Mucosa of descending colon (tissue), 3 donors: ENCODE data around the gene KLHL15. TPM values are rescaled to one million over a fixed set of nuclear protein-coding genes. Genes with fewer than 3 reads are reported as not detected.

Experiments used
- ATAC-seq: fragments of 200-7000 bp; cut with Tn5 transposase; one replicate; pipeline ENCODE4 v1.9.1; 2020; ENCODE audit warnings: mild to moderate bottlenecking, moderate library complexity
- DNase-seq, 3 donors: peaks; one replicate each; pipeline ENCODE4 v3.0.0-alpha.2; 2020
- H3K36me3 ChIP-seq: fragments of 200-600 bp; one replicate; pipeline ENCODE4 v1.8.0; 2021; ENCODE audit warnings: low read depth, mild to moderate bottlenecking
- H3K4me1 ChIP-seq: fragments of 200-600 bp; one replicate; pipeline ENCODE4 v1.8.0; 2021; ENCODE audit warnings: low read depth, mild to moderate bottlenecking
- H3K4me3 ChIP-seq: fragments of 200-600 bp; one replicate; pipeline ENCODE4 v1.8.0; 2021; ENCODE audit warnings: mild to moderate bottlenecking
- H3K9me3 ChIP-seq: fragments of 200-600 bp; one replicate; pipeline ENCODE4 v1.8.0; 2021; ENCODE audit warnings: mild to moderate bottlenecking
- CTCF ChIP-seq: fragments of 200-600 bp; IDR thresholded peaks from one replicate; pipeline ENCODE4 v1.8.0; 2022; ENCODE audit warnings: antibody characterized with exemption, mild to moderate bottlenecking
- intact Hi-C, 2 donors: fragments of 100-400 bp; cut with DNase I in 1 of 2; cut with micrococcal nuclease in 1 of 2; formaldehyde crosslinking; loops; one replicate each; pipeline versions ENCODE4 v1.11.0 to v1.11.1; 2022; cut with DNase I, micrococcal nuclease
- total RNA-seq, 3 donors: library from RNA; stranded (reverse); fragmentation: NEBNext Ultra II Directional in 2 of 3; extraction: Animal tissue kit (Norgen Biotek cat#: 25700) in 2 of 3; gene quantifications; one replicate each; pipeline versions ENCODE4 v1.2.1 to v1.2.4, GENCODE V29; 2021 to 2023
- donor health status: DM: no; HTN: no; CAD: no; lungs with moderate emphysema.
- donor health status: DM: no; HTN: no; CAD: no.
- donor health status: DM: no; HTN: yes; CAD: no.

KLHL15 gene
- total RNA-seq, 3 donors from 2014 or later, result 3.3 to 9.7 (median 3.4) TPM

DNA sequence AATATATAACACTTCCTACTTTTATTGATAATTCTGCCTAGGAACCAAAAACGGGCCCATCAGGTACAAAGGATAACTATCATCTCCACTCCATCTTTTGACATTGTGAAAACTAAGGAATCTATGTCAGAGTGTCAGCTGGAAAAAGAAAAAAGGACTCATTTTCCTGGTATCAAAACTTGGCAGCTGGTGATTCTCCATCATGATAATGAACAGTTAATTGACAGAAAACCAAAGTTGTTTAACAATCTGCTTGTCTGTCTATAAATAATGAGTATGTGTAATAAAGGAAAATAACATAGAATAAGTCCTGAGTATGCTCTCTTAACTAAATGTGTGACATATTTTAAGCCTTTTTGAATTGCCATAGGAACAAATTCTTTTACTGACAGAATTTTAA, 87.8 kb downstream of the KLHL15 start:
- DNase-seq, result no peak
- Histone ChIP-seq H3K4me3 (no peak overlapping the region), H3K36me3 (no peaks in the 10 kb centered on the region), H3K9me3 (no peaks in the 10 kb centered on the region), H3K4me1 (no peaks in the 10 kb centered on the region)
- no peak for TF ChIP-seq CTCF
- no peak for ATAC-seq
- intact Hi-C loops, result no loop called here

- no peak for TF ChIP-seq CTCF
- DNase-seq (no peak), ATAC-seq (no peak)
- intact Hi-C loops, result no loop called here
- no peaks in the 10 kb centered on the region for H3K9me3 ChIP-seq
- no peaks in the 10 kb centered on the region for H3K36me3 ChIP-seq
- H3K4me3 ChIP-seq, result no peak overlapping the region
- no peaks in the 10 kb centered on the region for H3K4me1 ChIP-seq
Measured at GRCh38 chrX:23938690-23939089, 88.3 kb downstream of the KLHL15 start.

DNA sequence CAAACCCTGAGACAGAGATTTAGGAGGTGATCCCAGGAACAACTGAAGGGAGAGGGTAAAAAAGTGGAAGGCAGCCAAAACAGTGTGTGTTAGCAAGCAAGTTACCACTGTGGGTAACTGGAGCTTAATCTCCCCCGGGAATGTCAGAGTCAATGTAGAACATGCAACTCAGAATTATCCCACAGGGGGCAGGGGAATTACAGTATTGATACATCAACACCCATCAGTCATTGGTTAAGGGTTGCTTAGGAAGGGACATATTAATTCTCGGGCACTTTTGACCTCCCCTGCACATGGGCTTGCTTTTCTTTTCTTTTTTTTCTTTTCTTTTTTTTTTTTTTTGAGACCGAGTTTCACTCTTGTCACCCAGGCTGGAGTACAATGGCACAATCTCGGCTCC, 89.9 kb downstream of the KLHL15 start:
- Histone ChIP-seq H3K9me3 (no peaks in the 10 kb centered on the region), H3K4me1 (no peaks in the 10 kb centered on the region), H3K36me3 (no peaks in the 10 kb centered on the region), H3K4me3 (no peak overlapping the region)
- DNase-seq, result no peak
- intact Hi-C loops, result no loop called here
- no peak for ATAC-seq
- no peak for TF ChIP-seq CTCF

GRCh38 chrX:23936180-23936579, 90.8 kb downstream of the KLHL15 start:
- ATAC-seq (no peak), DNase-seq (no peak)
- Histone ChIP-seq H3K9me3 (no peaks in the 10 kb centered on the region), H3K4me3 (no peak overlapping the region), H3K36me3 (no peaks in the 10 kb centered on the region), H3K4me1 (no peaks in the 10 kb centered on the region)
- intact Hi-C loops, result no loop called here
- no peak for TF ChIP-seq CTCF

DNA sequence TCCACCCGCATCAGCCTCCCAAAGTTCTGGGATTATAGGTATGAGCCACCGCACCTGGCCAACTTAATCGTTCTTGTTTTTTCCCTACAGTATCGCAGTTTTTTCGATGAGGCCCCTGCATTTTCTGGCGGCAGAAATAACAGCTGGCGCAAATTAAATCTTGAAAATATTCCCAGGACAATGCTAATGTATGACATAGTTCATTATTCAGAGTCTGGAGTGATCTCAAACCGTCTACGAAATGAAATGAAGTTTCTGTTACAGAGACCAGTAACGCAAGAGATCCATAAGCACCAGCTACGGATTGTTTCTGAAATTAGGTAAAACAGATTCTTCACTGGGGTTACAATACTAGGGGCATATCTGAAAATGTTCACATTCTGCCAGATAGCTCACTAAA, 91.9 kb downstream of the KLHL15 start:
- ATAC-seq (no peak), DNase-seq (no peak)
- Histone ChIP-seq H3K4me3 (no peak overlapping the region), H3K9me3 (no peaks in the 10 kb centered on the region), H3K36me3 (no peaks in the 10 kb centered on the region), H3K4me1 (no peaks in the 10 kb centered on the region)
- intact Hi-C loops, result no loop called here
- no peak for TF ChIP-seq CTCF

Other genes starting within 250 kb of the KLHL15 start
- 100 to 1,000 TPM; 267 to 574 (median 449) TPM for gene SAT1, start 244.0 kb downstream of the KLHL15 start, total RNA-seq
- 10 to 100 TPM; 19.2 to 38.7 (median 36.6) TPM for gene APOO, start 119.2 kb downstream of the KLHL15 start, total RNA-seq
- gene CXorf58, start 119.2 kb downstream of the KLHL15 start, total RNA-seq, result not detected
- gene EIF2S3, start 27.8 kb upstream of the KLHL15 start, total RNA-seq, result 100 to 1,000 TPM; 113 to 157 (median 136) TPM
- 10 to 100 TPM; 32.7 to 65.1 (median 41.7) TPM for gene ZFX, start 122.5 kb upstream of the KLHL15 start, total RNA-seq